Prostate gland (tissue), 2 donors: ENCODE data around the gene DHRS2.

Experiments used
- POLR2A ChIP-seq: fragments of 450-650 bp; IDR thresholded peaks from one replicate; pipeline ENCODE4 v1.6.1; 2016; ENCODE audit warnings: antibody characterized with exemption, mild to moderate bottlenecking
- POLR2AphosphoS5 ChIP-seq: sonication (generic); formaldehyde crosslinking; IDR thresholded peaks from one replicate; pipeline ENCODE4 v1.6.1; 2017; ENCODE audit warnings: antibody characterized with exemption
- TF ChIP-seq, protein P1 (sequence below), 4 experiments: fragments of 200-600 bp in 2 of 4; fragments of 450-650 bp in 2 of 4; sonication (generic) in 2 of 4; IDR thresholded peaks; 1 replicate in 3 of 4; 2 replicates in 1 of 4; pipeline ENCODE4 v1.5.1; 2016 to 2019; ENCODE audit warnings: antibody characterized with exemption in 4 of 4, mild to moderate bottlenecking in 2 of 4, moderate library complexity in 2 of 4

DNA sequence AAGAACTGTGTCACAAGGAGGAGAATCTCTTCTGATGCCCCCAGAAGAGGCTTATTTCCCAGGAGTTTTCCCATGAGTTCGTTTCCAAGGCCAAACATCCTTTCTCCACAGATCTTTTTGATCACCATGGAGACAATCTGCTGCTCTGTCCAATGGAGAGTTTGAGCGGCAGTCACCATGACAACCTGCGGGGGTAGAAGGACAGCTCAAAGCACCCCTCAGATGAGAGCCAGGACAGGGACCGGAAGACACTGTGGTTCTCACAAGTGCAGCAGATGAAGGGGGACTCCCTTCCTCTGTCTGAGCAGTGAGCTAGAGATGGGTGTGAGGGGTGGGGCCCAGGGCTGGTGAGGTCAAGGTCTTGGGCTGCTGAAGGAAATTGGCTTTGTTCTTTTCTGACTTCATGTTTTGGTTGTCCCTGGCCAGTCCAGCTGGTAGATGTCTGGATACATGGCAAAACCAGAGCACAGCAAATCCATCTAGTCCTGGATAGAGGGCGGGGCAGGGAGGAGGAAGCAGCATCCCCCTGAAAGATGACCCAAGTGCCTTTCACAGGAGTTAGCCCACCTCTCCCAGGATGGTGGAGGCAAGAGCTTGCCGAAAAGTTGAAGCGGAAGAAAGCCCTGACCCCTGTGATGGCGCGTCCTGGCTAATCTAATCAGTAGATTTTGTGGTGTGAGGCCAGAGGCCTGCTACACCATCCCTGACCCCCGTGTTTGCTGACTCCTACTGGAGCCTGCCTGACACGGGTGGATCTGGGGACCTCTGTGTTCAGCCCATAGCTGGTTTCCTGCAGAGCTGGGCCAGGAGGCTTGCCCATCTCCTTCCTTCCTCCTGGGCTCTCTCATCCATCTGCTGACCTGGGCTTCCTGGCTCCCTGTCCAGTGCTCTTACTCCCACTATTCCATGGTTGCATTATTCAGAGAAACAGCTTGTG is 24.4 kb downstream of the DHRS2 start:
- TF ChIP-seq, protein P1, sequence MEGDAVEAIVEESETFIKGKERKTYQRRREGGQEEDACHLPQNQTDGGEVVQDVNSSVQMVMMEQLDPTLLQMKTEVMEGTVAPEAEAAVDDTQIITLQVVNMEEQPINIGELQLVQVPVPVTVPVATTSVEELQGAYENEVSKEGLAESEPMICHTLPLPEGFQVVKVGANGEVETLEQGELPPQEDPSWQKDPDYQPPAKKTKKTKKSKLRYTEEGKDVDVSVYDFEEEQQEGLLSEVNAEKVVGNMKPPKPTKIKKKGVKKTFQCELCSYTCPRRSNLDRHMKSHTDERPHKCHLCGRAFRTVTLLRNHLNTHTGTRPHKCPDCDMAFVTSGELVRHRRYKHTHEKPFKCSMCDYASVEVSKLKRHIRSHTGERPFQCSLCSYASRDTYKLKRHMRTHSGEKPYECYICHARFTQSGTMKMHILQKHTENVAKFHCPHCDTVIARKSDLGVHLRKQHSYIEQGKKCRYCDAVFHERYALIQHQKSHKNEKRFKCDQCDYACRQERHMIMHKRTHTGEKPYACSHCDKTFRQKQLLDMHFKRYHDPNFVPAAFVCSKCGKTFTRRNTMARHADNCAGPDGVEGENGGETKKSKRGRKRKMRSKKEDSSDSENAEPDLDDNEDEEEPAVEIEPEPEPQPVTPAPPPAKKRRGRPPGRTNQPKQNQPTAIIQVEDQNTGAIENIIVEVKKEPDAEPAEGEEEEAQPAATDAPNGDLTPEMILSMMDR (IDR thresholded peaks at IDR 0.05): no peak
- no peak for TF ChIP-seq POLR2A
- no peak for TF ChIP-seq POLR2AphosphoS5
